HG03025 (cell line): ENCODE measurements around the gene AACS.
A peak's percentile ranks its signal among the peaks of the same experiment; 100 is the strongest.

Experiments
- ATAC-seq: cut with Tn5 transposase; IDR thresholded peaks from one replicate; pipeline ENCODE4 v1.9.1; 2021; ENCODE audit warnings: mild to moderate bottlenecking, moderate library complexity; ENCODE audit not compliant: unreplicated experiment, low FRiP score

AACS gene

DNA sequence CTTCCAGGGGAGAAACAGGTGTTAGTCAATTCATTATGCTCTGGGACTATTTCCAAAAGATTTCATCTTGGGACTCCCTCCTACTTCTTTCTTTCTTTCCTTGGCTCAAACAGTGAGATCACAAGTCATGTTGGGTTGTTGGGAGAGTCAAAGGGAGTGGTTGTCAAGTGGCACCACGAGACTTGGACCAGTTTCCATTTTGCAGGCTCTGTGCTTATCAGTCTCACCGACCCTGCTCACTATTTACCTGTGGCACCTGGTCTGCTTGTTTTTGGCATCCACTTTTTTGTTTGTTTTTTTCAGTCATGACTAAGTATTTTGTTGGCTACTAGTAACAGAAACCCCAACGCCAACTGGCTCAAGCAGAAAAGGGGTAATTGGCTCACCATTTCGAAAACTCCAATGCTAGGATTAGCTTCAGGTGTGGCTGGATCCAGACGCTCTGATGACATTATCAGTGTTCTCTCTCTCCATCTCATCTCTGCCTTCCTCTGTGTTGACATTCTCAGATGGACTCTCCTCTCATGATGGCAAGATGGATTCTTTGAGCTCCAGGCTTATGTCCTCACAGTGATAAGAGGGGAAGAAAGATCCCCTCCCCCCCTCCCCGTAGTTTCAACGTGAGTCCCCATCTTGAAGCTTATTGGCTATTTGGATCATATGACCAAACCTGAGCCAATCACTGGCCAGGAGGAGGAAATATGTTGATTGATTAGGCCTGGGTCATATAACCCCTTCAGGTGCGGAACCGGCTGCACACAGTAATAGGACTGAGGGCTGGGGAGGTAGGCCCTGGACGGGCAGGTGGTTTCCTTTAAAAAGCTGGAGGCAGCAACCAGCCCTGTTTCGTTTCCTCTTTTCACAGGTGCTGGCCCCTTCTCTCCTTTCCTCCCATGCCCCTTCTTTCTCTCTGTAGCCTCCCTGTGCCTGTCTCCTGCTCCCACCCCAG, 84.2 kb downstream of the AACS start:
- peak; percentile 92 for ATAC-seq

DNA sequence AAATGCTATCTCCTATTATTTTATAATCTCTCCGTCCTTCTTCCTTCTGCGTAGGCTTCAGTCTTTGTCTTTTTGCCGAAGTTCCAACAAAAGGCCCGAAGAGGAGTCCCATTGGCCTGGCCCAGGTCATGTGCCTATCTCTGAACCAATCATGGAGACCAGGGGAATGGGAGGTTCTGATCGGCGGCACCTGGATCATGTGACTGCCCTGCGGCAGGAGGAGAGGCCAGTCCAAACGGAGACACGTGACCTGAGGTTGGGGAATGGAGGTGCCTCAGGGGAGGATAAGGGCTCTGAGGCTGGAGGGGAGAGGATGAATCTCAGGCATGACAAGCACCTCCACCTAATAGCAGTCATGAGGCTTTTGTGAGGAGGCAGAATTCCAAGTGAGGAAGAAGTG, 86.0 kb downstream of the AACS start:
- ATAC-seq: no peak

GRCh38 chr12:125152463-125152862, 87.2 kb downstream of the AACS start:
- no peak for ATAC-seq

DNA sequence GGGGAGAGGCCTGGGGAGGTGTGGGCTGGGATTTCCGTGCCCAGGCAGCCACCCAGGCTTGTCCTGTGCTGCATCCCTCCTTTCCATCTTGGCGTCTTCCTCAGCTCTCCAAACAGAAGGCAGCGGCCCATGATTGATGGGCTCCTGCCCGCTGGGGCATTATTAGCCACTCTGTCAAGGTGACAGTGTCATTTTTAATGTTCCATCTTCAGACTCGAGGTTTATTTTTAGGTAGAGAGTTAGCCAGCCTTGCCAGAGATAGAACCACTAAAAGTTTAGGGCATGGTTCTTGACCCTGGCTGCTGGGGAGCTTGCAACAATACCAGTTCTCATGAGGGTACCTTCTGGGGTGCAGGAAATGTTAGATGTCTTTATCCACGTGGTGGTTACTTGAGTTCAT, 90.1 kb downstream of the AACS start:
- no peak for ATAC-seq

- no peak for ATAC-seq
Observed at GRCh38 chr12:125157177-125157576, 91.9 kb downstream of the AACS start.

DNA sequence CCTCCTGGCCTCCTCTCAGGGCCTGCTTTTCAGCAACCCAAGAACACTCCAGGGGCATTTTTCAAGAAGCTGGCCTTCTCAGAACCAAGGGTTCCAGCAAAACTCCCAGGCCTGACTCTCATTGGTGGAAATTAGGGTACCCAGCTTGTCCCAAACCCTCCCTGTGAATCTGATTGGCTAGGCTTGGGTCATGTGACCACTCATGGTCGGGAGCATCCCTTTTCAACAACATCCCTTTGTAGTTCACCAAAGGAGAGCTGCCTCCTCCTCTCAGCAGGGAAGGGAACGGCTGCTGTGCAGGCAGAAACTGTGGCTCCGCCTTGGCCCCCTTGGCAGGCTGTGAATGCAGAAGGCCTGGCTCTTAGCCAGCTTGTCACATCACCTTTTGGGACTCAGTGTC, 94.5 kb downstream of the AACS start:
- ATAC-seq: no peak

DNA sequence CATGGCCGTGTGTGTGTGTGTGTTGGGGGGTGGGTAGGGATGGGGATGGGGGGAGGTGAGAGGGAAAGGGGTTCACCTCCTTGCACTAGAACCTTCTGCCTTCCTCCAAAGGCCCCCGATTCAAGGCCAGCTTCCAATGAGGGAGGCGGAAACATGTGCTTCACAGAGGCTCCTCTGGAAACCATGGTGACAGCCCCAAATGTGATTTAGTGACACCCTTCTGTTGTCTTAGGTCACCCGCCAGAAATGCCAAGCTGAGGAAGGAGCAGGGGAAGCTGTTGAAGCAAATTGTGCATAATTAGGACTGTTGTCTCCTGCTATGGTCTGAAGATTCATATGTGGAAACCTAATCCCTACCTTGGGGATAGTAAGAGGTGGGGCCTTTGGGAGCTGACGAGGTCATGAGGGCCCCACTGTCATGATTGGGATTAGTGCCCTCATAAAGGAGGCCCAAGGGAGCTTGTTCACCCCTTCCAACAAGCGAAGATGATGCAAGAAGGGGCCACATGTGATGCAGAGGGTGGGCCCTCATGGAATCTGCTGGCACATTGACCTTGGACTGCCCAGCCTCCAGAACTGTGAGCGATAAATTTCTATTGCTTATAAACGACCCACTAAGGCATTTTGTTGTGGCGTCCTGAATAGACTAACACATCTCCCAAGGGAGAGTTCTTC, 95.2 kb downstream of the AACS start:
- ATAC-seq: no peak

DNA sequence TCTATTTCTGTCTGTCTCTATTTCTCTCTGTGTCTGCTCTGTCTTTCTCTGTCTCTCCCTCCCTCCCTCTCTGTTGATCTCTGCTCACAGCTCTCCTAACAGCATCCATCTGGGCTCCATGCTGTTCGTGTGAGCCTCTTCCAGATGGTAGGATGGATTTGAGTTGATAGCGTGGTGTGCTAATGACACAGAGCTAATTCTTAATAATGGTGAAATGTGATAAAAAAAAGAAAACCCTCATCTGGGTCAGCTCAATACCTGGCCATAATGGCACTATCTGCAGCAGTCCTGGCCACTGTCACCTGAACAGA, 96.4 kb downstream of the AACS start:
- no peak for ATAC-seq

GRCh38 chr12:125162489-125163028, 97.3 kb downstream of the AACS start:
- no peak for ATAC-seq

DNA sequence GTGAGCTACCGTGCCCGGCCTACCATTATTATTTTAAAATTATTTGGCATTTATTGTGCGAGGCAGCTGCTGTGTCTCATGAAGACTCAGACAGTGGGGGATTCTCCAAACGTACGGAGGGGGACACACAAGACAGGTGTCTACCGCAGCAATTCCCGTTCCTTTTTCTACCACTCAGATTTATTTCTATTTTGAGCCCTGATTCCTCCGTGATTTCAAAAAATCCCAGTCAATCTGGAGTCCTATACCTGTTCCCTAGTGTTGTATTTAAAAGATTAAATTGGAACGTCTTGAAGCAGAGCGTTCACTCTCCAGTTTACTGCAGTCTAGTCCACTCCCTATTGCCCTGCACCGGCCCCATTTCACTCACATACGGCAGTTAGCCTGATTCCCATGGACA, 97.9 kb downstream of the AACS start:
- no peak for ATAC-seq

GRCh38 chr12:125164541-125164940, 99.3 kb downstream of the AACS start:
- ATAC-seq: no peak

GRCh38 chr12:125166041-125166440, 100.8 kb downstream of the AACS start:
- ATAC-seq: no peak

DNA sequence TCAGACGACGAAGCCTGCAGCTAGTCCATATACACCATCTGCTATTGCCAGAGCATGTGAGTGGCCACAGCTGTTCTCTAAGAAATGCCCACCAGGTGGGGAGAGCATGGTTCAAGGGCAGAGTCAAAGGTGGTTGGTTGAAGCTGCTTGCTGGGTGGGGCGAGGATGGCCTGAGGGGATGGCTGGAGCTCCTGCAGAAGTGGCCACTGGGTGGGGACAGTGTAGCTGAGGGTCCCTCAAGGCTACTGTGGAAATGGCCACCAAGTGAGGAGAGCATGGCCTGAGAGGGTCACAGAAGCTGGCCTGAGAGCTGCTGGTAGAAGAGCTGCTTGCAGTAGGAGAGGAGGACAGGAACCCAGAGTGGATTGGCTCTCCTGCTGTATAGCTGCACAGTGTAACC, 102.4 kb downstream of the AACS start:
- no peak for ATAC-seq

DNA sequence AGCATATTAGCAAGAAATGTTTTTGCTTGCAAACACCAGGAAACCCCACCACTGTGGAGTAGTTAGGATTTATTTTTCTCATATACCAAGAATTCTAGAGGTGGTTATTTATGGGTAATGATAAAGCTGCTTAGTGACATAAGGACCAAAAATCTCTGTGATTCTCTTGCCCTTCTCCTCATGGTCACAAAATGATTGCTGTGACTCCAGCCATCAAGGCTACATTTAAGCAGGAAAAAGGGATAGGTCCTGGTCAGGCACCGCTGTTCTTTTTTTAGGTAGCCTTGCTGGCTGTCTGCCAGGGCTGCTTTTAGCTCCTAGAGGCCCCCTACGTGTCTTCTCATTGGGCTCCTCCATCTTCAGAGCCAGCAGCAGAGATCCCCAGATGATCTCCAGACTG, 104.2 kb downstream of the AACS start:
- no peak for ATAC-seq

DNA sequence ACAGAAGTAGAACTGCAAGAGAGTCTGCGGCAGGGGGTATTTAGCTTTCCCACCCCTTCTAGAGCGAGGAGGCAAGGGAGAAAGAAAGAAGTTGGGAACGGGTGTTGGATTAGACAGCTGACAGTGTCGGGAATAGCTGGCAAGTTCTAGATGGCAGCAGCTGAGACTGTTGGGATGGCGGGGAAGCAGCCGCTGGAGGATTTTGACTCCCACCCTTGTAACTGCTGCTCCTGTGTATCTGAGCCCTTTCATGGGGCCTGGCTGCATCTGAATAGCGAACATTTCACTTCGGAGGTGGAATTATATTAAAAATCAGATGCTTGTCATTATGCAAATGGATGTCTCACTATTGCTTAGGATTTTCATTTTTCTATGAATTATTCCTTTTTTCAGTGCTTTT, 104.6 kb downstream of the AACS start:
- no peak for ATAC-seq

DNA sequence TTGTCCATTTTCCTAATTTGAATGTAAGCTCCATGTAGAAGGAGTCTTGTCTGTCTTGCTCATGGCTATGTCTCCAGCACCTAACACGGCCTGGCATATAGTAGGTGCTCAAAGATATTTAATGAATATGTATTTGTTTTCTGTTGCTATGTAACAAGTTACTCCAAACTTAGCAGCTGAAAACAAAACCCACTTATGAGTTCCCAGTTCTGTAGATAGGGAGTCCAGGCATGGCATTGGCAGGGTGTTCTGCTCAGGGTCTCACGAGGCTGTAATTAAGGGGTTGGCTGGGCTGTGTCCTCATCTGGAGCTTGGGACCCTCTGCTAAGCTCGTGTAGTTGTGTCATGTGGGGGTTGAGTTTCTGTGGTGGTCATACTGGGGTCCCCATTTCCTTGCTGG, 106.0 kb downstream of the AACS start:
- ATAC-seq: no peak

DNA sequence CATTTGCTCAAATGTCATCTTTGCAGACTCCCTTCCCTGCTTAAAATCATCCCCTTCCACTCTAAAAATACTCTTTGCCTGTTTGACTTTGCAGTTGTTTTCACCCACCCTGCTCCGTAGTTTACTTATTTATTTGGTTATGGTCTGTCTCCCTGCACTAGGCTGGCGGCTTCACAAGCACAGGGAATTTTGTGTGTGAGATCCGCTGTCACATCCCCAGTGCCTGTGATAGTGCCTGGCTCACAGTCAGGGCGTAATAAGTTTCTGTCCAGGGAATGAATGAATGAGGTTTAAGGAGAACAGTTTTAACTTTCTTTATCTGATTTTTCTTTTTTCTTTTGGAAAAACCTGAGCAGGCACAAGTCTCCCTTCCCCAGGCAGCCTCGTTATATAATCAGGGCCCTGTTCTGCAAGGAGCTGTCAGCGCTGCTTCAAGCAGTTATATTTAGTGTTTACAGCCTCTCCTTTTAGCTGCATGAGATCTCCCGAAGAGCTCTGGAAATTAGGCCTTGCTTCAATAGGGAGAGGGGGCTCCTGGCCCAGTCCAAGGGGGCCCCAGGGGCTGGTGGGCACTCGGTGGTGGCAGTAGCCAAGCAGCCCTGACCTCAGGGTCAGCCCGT, 107.1 kb downstream of the AACS start:
- no peak for ATAC-seq

- ATAC-seq: no peak
Observed at GRCh38 chr12:125175576-125175975, 110.3 kb downstream of the AACS start.

DNA sequence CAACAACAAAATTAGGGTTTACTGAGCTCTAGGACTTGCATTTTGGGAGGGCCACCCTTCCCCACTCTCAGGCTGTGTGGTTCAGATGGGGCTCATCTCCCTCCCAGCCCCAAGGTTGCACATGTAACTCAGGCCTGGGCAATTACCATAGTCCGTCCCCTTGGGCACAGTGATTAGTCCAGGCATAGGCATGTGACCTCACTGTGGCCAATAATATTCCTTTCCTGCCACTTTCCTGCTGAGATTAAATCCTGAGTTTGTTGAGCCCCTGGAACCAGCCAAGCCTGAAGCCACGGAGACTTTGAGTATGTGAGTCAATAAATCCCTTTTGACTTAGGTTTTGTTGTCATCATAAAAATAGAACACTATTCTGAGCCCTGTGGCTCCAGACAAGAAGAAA, 113.0 kb downstream of the AACS start:
- ATAC-seq: no peak

GRCh38 chr12:125180144-125180543, 114.9 kb downstream of the AACS start:
- ATAC-seq: no peak

GRCh38 chr12:125181107-125181506, 115.9 kb downstream of the AACS start:
- ATAC-seq: no peak
